IMR-90 (cell line): ENCODE measurements around the gene ASTN2. TPM values are rescaled to one million over a fixed set of nuclear protein-coding genes. Genes with fewer than 3 reads are reported as not detected.

Experiments
- ATAC-seq: fragments of 200-7000 bp; cut with Tn5 transposase; 2 replicates; pipeline ENCODE4 v1.9.1; 2020; ENCODE audit warnings: low read depth, mild to moderate bottlenecking, moderate library complexity
- BruUV-seq: library from RNA; stranded (reverse); fragments of 400-500 nt; replicated peaks from 2 replicates; lab custom pipeline; 2021; lab: Mats Ljungman, UMichigan
- CTCF ChIA-PET: fragments of 300-600 bp; formaldehyde crosslinking; extraction: SDS; loops from one replicate; lab custom pipeline; 2021; ENCODE audit warnings: antibody characterized with exemption; lab: Yijun Ruan, JAX
- POLR2A ChIA-PET: fragments of 300-600 bp; sonication (Branson Sonifier 250); formaldehyde crosslinking; loops from one replicate; lab custom pipeline; 2022; ENCODE audit warnings: antibody characterized with exemption; ENCODE audit not compliant: unreplicated experiment; lab: Charles Lee
- DNase-seq: peaks from one replicate; pipeline ENCODE4 v3.0.0; 2013
- H2AFZ ChIP-seq: replicated peaks from 2 replicates; pipeline ENCODE3; 2013; ENCODE audit warnings: low read length, mild to moderate bottlenecking; ENCODE audit not compliant: poor library complexity
- H2AK5ac ChIP-seq: 2 replicates; pipeline ENCODE4 v1.6.1; 2013; ENCODE audit warnings: low read depth, low read length, inconsistent platforms
- H2AK9ac ChIP-seq: replicated peaks from 2 replicates; pipeline ENCODE3; 2013; ENCODE audit warnings: mild to moderate bottlenecking, low read depth, low read length, moderate library complexity; ENCODE audit not compliant: poor library complexity
- H2BK120ac ChIP-seq: 2 replicates; pipeline ENCODE4 v1.6.1; 2013; ENCODE audit warnings: low read depth, low read length, inconsistent platforms
- H2BK15ac ChIP-seq: 3 replicates; pipeline ENCODE4 v1.6.1; 2013; ENCODE audit warnings: low read depth, low read length, inconsistent platforms
- H2BK20ac ChIP-seq: 2 replicates; pipeline ENCODE4 v1.6.1; 2013; ENCODE audit warnings: low read depth, mild to moderate bottlenecking, inconsistent platforms, low read length, moderate library complexity
- H2BK5ac ChIP-seq: 2 replicates; pipeline ENCODE4 v1.6.1; 2013; ENCODE audit warnings: mild to moderate bottlenecking, low read depth, low read length, inconsistent platforms; ENCODE audit not compliant: poor library complexity, severe bottlenecking
- H3K14ac ChIP-seq: replicated peaks from 2 replicates; pipeline ENCODE4 v1.6.1; 2013; ENCODE audit warnings: low read depth, low read length, inconsistent platforms
- H3K18ac ChIP-seq: 2 replicates; pipeline ENCODE4 v1.6.1; 2013; ENCODE audit warnings: low read depth, low read length, control low read depth
- H3K23ac ChIP-seq: 2 replicates; pipeline ENCODE4 v1.6.1; 2013; ENCODE audit warnings: low read depth, low read length, inconsistent platforms
- H3K27ac ChIP-seq: 2 replicates; pipeline ENCODE4 v1.5.1; 2013; ENCODE audit warnings: mild to moderate bottlenecking, control low read depth, low read length; ENCODE audit not compliant: insufficient read depth
- H3K27me3 ChIP-seq: 2 replicates; pipeline ENCODE4 v1.6.1; 2013; ENCODE audit warnings: low read length; ENCODE audit not compliant: control insufficient read depth, insufficient read depth
- H3K36me3 ChIP-seq: 2 replicates; pipeline ENCODE4 v1.6.1; 2013; ENCODE audit warnings: low read length, mixed read lengths; ENCODE audit not compliant: control insufficient read depth, insufficient read depth
- H3K4ac ChIP-seq: 2 replicates; pipeline ENCODE4 v1.6.1; 2013; ENCODE audit warnings: low read depth, low read length, inconsistent platforms
- H3K4me1 ChIP-seq: 2 replicates; pipeline ENCODE4 v1.6.1; 2013; ENCODE audit warnings: low read length, mixed read lengths; ENCODE audit not compliant: control insufficient read depth, insufficient read depth
- H3K4me2 ChIP-seq: 2 replicates; pipeline ENCODE4 v1.6.1; 2013; ENCODE audit warnings: low read depth, mild to moderate bottlenecking, control low read depth, low read length, moderate library complexity
- H3K4me3 ChIP-seq: 2 replicates; pipeline ENCODE4 v1.5.1; 2013; ENCODE audit warnings: low read depth, mild to moderate bottlenecking, control low read depth, low read length, moderate library complexity; ENCODE audit not compliant: insufficient read depth
- H3K56ac ChIP-seq: 2 replicates; pipeline ENCODE4 v1.6.1; 2013; ENCODE audit warnings: low read length, inconsistent platforms; ENCODE audit not compliant: insufficient read depth; ENCODE audit errors: extremely low read depth
- H3K79me1 ChIP-seq, 2 experiments: 2 replicates each; pipeline ENCODE4 v1.6.1; 2013; ENCODE audit warnings: low read length in 2 of 2, inconsistent platforms in 1 of 2, low read depth in 1 of 2
- H3K9ac ChIP-seq: 2 replicates; pipeline ENCODE4 v1.6.1; 2013; ENCODE audit warnings: low read depth, low read length, control low read depth
- H3K9me1 ChIP-seq: 2 replicates; pipeline ENCODE4 v1.6.1; 2013; ENCODE audit warnings: low read length, inconsistent platforms; ENCODE audit not compliant: insufficient read depth
- H3K9me3 ChIP-seq: 2 replicates; pipeline ENCODE4 v1.6.1; 2013; ENCODE audit warnings: low read length; ENCODE audit not compliant: control insufficient read depth, insufficient read depth
- H4K20me1 ChIP-seq: 2 replicates; pipeline ENCODE4 v1.6.1; 2013; ENCODE audit warnings: low read length, inconsistent platforms; ENCODE audit not compliant: insufficient read depth
- H4K5ac ChIP-seq: 2 replicates; pipeline ENCODE4 v1.6.1; 2013; ENCODE audit warnings: mild to moderate bottlenecking, low read depth, low read length, control low read depth
- H4K8ac ChIP-seq, 2 experiments: 2 replicates each; pipeline ENCODE4 v1.6.1; 2013; ENCODE audit warnings: low read depth in 2 of 2, low read length in 2 of 2, control low read depth in 1 of 2, inconsistent platforms in 1 of 2
- H4K91ac ChIP-seq: 2 replicates; pipeline ENCODE4 v1.6.1; 2013; ENCODE audit warnings: low read depth, low read length, inconsistent platforms; ENCODE audit not compliant: insufficient read depth
- FOS ChIP-seq: fragments of 150-350 bp; IDR thresholded peaks from 2 replicates; pipeline ENCODE4 v1.6.1; 2016; ENCODE audit warnings: low read depth, low read length
- MXI1 ChIP-seq: IDR thresholded peaks from 2 replicates; pipeline ENCODE4 v1.6.1; 2012; ENCODE audit warnings: low read depth, mild to moderate bottlenecking, low read length, moderate library complexity, borderline replicate concordance
- WGBS, 2 experiments: methylation state at CpG; one replicate each; pipeline versions ENCODE4 v1.1.5 to v1.1.7; 2013; ENCODE audit warnings: missing lambda C conversion rate in 2 of 2; ENCODE audit not compliant: insufficient read length in 1 of 2; ENCODE audit errors: extremely low coverage in 2 of 2; 5-methylcytosine and 5-hydroxymethylcytosine counted together
- dilution Hi-C: fragments of 300-500 bp; cut with HindIII; formaldehyde crosslinking; loops from one replicate; pipeline ENCODE4 v1.14.3; 2018; ENCODE audit warnings: low sequenced_read_pairs; ENCODE audit not compliant: unreplicated experiment
- in situ Hi-C: fragments of 300-500 bp; cut with MboI; formaldehyde crosslinking; loops from 3 replicates; pipeline ENCODE4 v1.14.3; 2019; ENCODE audit warnings: low sequenced_read_pairs, inconsistent platforms, mixed read lengths
- intact Hi-C: fragments of 100-400 bp; cut with micrococcal nuclease; formaldehyde crosslinking; loops from 2 replicates; pipeline ENCODE4 v1.10.0; 2022
- polyA plus RNA-seq, 3 experiments: library from polyadenylated mRNA; depleted of rRNA; stranded (reverse); fragments of >200 nt; gene quantifications; 2 replicates each; pipeline ENCODE4 v1.2.3, GENCODE V29; 2012; ENCODE audit warnings: low replicate concordance in 1 of 3
- total RNA-seq: library from RNA; depleted of rRNA; stranded (reverse); fragments of >200 nt; gene quantifications from 2 replicates; pipeline ENCODE4 v1.2.3, GENCODE V29; 2012

ASTN2 gene
- total and polyA plus RNA-seq, 2 of the 4 experiments (the other 2 are of a cell fraction), result 3.8 to 6.8 TPM

- no peak overlapping the region for H4K5ac ChIP-seq
- dilution Hi-C loops, result no loop called here
- no peak overlapping the region for H2BK120ac ChIP-seq
- no peak overlapping the region for H3K4me2 ChIP-seq
- no peaks in the 10 kb centered on the region for H4K20me1 ChIP-seq
- in situ Hi-C loops, result no loop called here
- H3K9ac ChIP-seq, result no peak overlapping the region
- CTCF ChIA-PET, result interaction anchor here (2.0 kb wide), 1 partner anchor 119 kb away, joined by 8 read pairs; no protein-coding TSS in a partner anchor
- intact Hi-C loops, result no loop called here
- H3K27me3 ChIP-seq, result no peaks in the 10 kb centered on the region; the same call in none of the 2 replicates
- no peak overlapping the region for H3K4me3 ChIP-seq
- no peak overlapping the region for H3K14ac ChIP-seq
- H3K4me1 ChIP-seq, result no peaks in the 10 kb centered on the region
- no peaks in the 10 kb centered on the region for H3K9me1 ChIP-seq
- POLR2A ChIA-PET, result no interaction called here
- H2AFZ ChIP-seq, result no peak overlapping the region
- no peaks in the 10 kb centered on the region for H3K9me3 ChIP-seq
- H3K36me3 ChIP-seq, result no peaks in the 10 kb centered on the region
- no peak overlapping the region for H2BK15ac ChIP-seq
- 0% methylated on average over 1 of the region's 3 CpGs; no CpG with 5 or more reads in 1 of the 2 experiments for WGBS, 2 experiments
- ATAC-seq (no peak), DNase-seq (no peak)
- H4K8ac ChIP-seq, result no peak overlapping the region
- H3K79me1 ChIP-seq, result no peaks in the 10 kb centered on the region
- no peak overlapping the region for H2AK5ac ChIP-seq
- H3K23ac ChIP-seq, result no peak overlapping the region
- H2BK5ac ChIP-seq, result no peak overlapping the region
- BruUV-seq, result no TSS peak
- no peak overlapping the region for H3K56ac ChIP-seq
- TF ChIP-seq FOS (no peak), MXI1 (no peak)
- no peak overlapping the region for H3K27ac ChIP-seq
- no peak overlapping the region for H3K18ac ChIP-seq
- no peak overlapping the region for H2AK9ac ChIP-seq
- no peak overlapping the region for H4K91ac ChIP-seq
- no peak overlapping the region for H2BK20ac ChIP-seq
- no peak overlapping the region for H3K4ac ChIP-seq
Observed at GRCh38 chr9:116741086-116741740, 673.6 kb downstream of the ASTN2 start.
